NCI-H446 treated with DMSO at 0.1 percent for 48 hours (cell line): Measurements from ENCODE around the gene ADAMTS15.
A peak's percentile ranks its signal among the peaks of the same experiment; 100 is the strongest.

ENCODE experiments used
- DNase-seq: peaks from one replicate; lab custom pipeline; 2025; lab: John Stamatoyannopoulos, UW

ADAMTS15 gene

DNA sequence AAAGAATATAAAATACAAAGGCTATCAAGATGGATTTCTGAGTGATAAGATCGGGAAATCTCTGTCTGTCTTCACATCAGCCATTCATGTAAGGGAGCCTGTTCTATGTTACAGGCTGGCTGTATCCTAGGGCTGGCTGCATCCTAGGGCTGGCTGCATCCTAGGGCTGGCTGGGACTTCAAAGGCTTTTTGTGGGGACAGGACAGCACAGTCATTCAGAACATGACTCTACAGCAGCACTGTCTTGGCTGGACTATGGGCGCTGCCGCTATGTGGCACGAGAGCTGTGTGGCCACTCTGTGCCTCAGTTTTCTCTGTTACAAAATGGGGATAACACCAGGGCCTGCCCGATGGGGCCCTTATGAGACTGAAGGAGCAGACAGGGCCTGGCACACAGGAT is 30.2 kb upstream of the ADAMTS15 start:
- DNase-seq, result no peak

DNA sequence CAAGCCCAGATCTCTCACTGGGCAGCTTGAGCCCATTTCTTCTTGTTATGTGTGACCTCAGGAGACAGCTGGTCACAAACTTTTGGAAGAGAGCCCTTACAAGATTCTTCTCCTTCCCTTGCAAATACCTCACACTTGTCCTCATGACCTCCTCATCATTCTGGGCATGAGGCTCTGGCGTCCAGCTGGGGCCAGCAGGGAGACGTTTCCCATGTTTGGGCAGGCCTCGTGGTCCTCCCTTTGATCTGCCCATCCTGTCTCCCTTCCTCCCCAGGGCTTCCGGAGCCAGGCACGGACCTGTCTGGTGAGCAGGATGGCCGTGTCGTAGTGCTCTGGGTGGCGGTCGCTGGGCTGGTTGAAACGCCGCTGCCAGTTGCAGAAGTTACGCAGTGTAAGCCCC is 29.7 kb upstream of the ADAMTS15 start:
- no peak for DNase-seq

DNA sequence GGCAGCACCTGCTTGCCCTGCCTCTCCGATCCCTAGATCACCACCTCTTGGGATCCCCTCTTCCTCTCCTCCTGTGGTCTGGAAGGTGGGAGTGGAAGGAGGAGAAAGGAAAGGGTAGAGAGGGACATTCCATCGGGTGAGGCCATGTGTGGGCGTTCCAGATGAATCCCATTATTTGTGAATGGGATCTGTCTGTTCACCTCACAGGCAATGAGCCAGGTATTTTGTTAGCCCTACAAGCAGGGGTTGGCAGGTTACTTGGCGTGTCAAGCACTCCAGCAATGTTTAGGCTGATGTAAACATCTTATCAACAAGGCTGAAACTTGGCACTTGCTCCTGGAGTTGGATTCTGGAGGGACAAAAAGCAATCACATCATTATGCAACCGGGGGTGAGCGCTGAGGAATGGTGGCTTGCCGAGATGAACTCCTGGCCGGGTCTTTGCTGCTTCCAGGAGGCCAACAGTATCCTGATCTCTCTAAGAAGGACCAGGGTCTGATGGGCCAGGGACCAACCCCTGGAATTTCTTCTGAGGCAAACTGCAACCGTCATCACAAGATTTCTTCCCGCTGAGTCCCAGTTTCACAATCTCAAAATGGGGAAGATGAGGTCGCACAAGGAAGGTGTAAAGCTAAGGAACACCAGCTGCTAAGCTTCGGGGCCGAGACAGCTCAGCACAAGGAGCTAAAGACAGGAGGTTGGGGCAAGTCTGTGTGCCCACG is 27.8 kb upstream of the ADAMTS15 start:
- DNase-seq, result no peak

DNA sequence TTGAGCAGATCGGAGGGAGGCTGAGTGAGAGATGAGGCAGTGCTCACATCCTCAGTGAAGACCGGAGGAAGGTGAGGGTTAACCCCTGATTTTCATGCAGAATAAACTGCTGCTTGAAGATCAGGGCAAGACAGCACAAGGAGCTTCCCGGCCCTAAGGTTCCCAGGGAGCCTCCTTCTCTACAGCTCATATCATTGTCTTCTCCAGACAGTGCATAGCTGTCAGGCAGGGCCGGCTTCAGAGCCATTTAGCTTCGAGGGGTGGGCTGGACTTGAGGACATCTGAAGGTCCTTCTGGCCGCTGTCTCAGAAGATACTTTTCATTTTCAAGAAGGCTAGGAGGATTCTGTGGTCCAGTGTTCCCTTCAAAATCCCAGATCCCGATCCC is 27.3 kb upstream of the ADAMTS15 start:
- DNase-seq, result no peak

DNA sequence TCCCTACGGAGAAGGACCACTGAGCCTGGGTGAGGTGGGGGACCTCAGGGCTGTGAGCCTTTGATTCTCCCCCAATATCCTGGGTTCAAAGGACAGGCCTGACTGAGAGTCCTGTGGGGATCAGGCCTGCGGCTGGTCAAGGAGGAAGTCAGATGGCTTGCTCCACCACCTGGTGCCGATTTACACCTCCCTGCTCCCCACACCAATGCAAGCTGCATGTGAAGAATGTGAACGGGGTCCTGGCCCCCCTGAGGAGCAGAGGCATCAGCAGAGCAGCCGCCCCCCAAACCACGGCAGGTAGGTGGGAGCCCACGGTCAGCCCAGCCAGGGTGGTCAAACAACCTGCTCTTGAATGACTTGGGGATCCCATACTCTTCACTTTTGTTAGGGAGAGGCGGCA is 26.7 kb upstream of the ADAMTS15 start:
- no peak for DNase-seq

- no peak for DNase-seq
Measured at GRCh38 chr11:130422251-130422995, 26.0 kb upstream of the ADAMTS15 start.

- no peak for DNase-seq
Measured at GRCh38 chr11:130423541-130424142, 24.8 kb upstream of the ADAMTS15 start.

DNA sequence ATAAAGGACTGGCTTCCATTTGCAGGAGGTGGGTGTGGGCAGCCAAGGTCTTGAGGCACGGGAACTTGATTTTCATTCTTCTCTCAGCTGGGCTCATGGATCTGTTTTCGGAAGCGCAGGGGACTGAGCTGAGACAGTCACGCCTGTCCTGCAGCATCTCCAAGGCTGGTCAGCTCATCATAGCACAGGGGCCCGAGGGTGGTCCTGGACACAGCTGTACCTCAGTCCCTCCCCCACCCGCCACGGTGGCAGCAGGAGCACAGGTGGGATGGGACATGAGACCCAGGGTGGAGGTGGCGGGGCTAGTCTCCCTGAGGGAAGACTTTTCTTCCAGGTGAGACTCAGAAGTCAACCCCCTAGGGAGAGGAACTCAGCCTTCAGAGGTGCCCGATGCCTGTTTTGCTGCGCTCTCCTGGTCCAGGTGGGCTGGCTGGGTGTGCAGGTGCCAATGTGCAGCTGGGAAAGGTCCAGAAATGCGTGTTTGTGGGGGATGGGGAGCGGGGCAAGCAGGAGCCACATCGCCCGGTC is 23.8 kb upstream of the ADAMTS15 start:
- no peak for DNase-seq

DNA sequence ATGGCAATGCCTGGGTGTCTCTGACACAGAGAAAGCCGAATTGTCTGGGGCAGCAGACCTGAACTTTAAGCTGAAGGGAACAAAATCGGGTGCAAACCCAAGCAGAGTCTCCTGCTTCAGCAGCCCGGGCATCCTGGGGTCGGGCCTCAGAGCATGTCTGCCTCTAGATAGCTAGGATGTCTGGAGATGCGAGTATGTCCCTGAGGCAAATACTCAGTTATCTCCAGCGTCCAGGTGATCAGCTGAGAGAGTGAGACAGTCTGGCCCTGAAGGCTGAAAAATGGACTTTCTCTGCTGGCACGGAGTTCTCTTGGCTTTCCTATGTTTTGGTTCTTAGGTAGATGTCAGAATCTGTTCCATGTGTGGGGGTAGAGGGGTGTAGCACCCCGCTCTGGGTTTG is 23.3 kb upstream of the ADAMTS15 start:
- DNase-seq, result no peak

- DNase-seq, result no peak
Measured at GRCh38 chr11:130426223-130426836, 22.1 kb upstream of the ADAMTS15 start.

DNA sequence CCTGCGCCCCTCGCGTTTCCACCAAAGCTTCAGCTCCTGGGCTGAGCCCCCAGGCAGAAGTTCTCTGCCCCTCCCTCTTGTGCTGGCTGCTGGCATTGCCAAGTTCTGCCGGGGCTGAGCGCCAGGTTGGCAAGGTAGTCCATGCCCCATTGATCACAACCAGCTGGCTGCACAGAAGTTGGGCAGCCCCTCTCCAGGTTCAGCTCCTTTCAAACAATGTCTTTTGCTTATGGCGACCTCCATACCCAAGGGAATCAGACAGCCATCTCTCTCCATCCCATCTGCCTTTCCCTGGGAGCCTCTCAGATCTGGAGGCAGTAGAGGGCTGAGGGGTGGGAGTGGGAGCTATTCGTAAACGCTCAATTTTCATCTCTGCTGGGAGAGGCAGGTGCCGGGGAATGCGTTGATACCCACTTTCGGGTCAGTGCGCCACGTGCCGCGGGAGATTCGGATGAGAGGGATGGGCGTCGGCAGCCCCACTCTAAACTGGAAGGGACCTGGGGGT is 21.6 kb upstream of the ADAMTS15 start:
- peak; percentile 23 for DNase-seq

GRCh38 chr11:130427581-130428315 is 20.7 kb upstream of the ADAMTS15 start:
- no peak for DNase-seq

- no peak for DNase-seq
Measured at GRCh38 chr11:130428316-130429119, 19.9 kb upstream of the ADAMTS15 start, which contains the start of gene ADAMTS8. ADAMTS8 (minus strand) TSS chr11:130428609; CDS start chr11:130428286, 323 bp downstream.

- DNase-seq, result no peak
Measured at GRCh38 chr11:130429120-130429681, 19.2 kb upstream of the ADAMTS15 start.

DNA sequence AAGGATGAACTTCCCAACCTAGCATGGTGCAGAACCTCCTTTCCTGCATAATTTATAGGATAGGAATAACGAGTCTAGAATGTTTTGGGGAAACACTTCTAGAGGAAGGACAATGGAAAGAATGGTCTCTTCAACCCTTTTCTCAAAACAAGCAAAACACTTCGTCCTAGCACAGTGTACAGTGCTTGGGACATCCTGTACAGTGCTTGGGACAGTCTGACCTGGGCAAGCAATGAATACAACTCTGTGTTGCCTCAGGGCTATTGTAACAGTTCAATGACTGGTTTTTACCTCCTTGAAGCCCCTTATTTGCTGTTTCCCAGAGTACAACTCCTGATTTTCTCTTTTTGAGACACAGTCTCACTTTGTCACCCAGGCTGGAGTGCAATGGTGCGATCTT is 18.5 kb upstream of the ADAMTS15 start:
- no peak for DNase-seq

GRCh38 chr11:130431331-130431773 is 17.1 kb upstream of the ADAMTS15 start:
- DNase-seq, result no peak

GRCh38 chr11:130431801-130432200 is 16.6 kb upstream of the ADAMTS15 start:
- no peak for DNase-seq

DNA sequence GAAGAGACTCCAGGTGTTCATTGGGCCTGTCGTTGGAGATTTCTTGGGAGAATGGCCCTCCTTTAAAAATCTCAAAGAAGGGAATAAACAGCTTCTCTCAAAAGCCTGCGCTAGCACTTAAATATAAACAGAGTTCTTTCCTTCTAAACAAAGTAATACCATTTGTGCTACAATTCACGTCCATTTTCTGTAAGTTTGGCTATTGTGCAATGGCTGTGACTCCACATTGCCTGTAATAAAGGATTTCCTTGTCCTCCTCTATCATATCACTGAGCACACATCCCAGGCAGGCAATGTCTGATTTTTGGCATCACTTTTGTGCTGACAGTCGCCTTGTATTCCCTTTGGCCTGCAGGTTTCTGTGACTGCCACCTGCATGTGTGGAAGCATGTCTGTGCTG is 15.1 kb upstream of the ADAMTS15 start:
- DNase-seq, result no peak

- DNase-seq, result peak; percentile 33
Measured at GRCh38 chr11:130434521-130435223, 13.8 kb upstream of the ADAMTS15 start.

DNA sequence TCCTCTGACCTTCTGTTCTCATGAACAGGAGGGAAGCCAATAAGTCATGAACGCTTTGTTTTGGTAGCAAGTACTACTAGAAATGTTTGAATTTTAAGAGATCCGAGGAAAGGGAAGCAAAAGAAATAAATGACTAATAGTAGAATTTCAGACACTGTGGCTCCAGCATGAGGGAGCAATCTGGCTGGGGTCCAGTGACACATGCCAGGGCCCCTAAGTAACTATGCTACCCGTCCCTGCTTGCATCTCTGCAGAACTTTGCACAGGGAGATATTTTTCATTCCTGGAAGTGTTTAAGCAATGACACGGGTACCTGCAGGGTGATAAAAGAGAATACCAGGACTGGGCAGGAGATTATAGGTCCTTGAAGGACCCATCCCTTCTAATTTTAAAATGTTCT is 12.8 kb upstream of the ADAMTS15 start:
- no peak for DNase-seq
